SK-N-SH (cell line): ENCODE measurements around the gene CLPSL1. TPM values are rescaled to one million over a fixed set of nuclear protein-coding genes. Genes with fewer than 3 reads are reported as not detected.

Source experiments
- CTCF ChIA-PET: fragments of 300-600, 350-600 bp; formaldehyde crosslinking; extraction: SDS; loops from one replicate; lab custom pipeline; 2021; lab: Yijun Ruan, JAX
- POLR2A ChIA-PET: fragments of 350-600 bp; sonication (Branson Sonifier 250); formaldehyde crosslinking; extraction: SDS; loops from one replicate; lab custom pipeline; 2020; ENCODE audit warnings: antibody characterized with exemption, inconsistent platforms; lab: Yijun Ruan, JAX
- DNase-seq: peaks from one replicate; pipeline ENCODE4 v3.0.0; 2012
- H2AFZ ChIP-seq: fragments of 200-600 bp; sonication (generic); 2 replicates; pipeline ENCODE4 v1.8.1; 2016; ENCODE audit warnings: antibody characterized with exemption, mild to moderate bottlenecking, low read depth
- H3F3A ChIP-seq: fragments of 200-600 bp; sonication (generic); replicated peaks from 2 replicates; pipeline ENCODE3; 2016; ENCODE audit warnings: antibody characterized with exemption, mild to moderate bottlenecking; ENCODE audit not compliant: insufficient read depth
- H3K27ac ChIP-seq, 2 experiments: fragments of 200-500 bp in 1 of 2; fragments of 200-600 bp in 1 of 2; sonication (Bioruptor generic) in 1 of 2; sonication (generic), shearing (Covaris generic) in 1 of 2; 2 replicates each; pipeline versions ENCODE4 v1.5.1 to v1.6.1; 2014 to 2016; ENCODE audit warnings: low read depth in 2 of 2, inconsistent platforms in 1 of 2, low read length in 1 of 2, mild to moderate bottlenecking in 1 of 2, mixed read lengths in 1 of 2
- H3K27me3 ChIP-seq: fragments of 200-600 bp; sonication (generic), shearing (Covaris generic); 2 replicates; pipeline ENCODE4 v1.6.1; 2016; ENCODE audit warnings: mixed run types; ENCODE audit not compliant: insufficient read depth
- H3K36me3 ChIP-seq, 2 experiments: fragments of 200-500 bp in 1 of 2; fragments of 200-600 bp in 1 of 2; sonication (Bioruptor generic) in 1 of 2; sonication (generic) in 1 of 2; replicated peaks in 1 of 2; 2 replicates each; pipeline versions ENCODE3 to v1.5.1; 2014 to 2016; ENCODE audit warnings: low read length in 1 of 2, mild to moderate bottlenecking in 1 of 2; ENCODE audit not compliant: insufficient read depth in 2 of 2, control insufficient read depth in 1 of 2
- H3K4me1 ChIP-seq, 2 experiments: fragments of 200-500 bp in 1 of 2; fragments of 200-600 bp in 1 of 2; sonication (Bioruptor generic) in 1 of 2; sonication (generic), shearing (Covaris generic) in 1 of 2; 2 replicates each; pipeline versions ENCODE4 v1.5.1 to v1.6.1; 2014 to 2016; ENCODE audit warnings: low read depth in 1 of 2, low read length in 1 of 2, mixed run types in 1 of 2; ENCODE audit not compliant: insufficient read depth in 2 of 2, control insufficient read depth in 1 of 2
- H3K4me2 ChIP-seq: fragments of 200-600 bp; sonication (generic), shearing (Covaris generic); 2 replicates; pipeline ENCODE4 v1.6.1; 2017; ENCODE audit warnings: mixed run types
- H3K4me3 ChIP-seq, 2 experiments: fragments of 200-500 bp in 1 of 2; fragments of 200-600 bp in 1 of 2; sonication (Bioruptor generic) in 1 of 2; sonication (generic), shearing (Covaris generic) in 1 of 2; 2 replicates each; pipeline versions ENCODE4 v1.5.1 to v1.8.1; 2014 to 2016; ENCODE audit warnings: low read depth in 2 of 2, inconsistent platforms in 1 of 2, low read length in 1 of 2, mild to moderate bottlenecking in 1 of 2, mixed read lengths in 1 of 2, moderate library complexity in 1 of 2
- H3K79me2 ChIP-seq: fragments of 200-600 bp; sonication (generic); 2 replicates; pipeline ENCODE4 v1.8.1; 2017; ENCODE audit warnings: mild to moderate bottlenecking; ENCODE audit not compliant: insufficient read depth
- H3K9ac ChIP-seq: fragments of 200-600 bp; sonication (generic); 2 replicates; pipeline ENCODE4 v1.6.1; 2017; ENCODE audit warnings: mixed run types
- H3K9me2 ChIP-seq: fragments of 200-600 bp; sonication (generic); 2 replicates; pipeline ENCODE4 v1.6.1; 2017; ENCODE audit warnings: mixed run types
- H3K9me3 ChIP-seq: fragments of 200-600 bp; sonication (generic); 2 replicates; pipeline ENCODE4 v1.6.1; 2017; ENCODE audit warnings: mixed run types, mild to moderate bottlenecking, moderate library complexity
- H4K20me1 ChIP-seq: fragments of 200-600 bp; sonication (generic); 2 replicates; pipeline ENCODE4 v1.6.1; 2017; ENCODE audit warnings: mild to moderate bottlenecking, mixed run types; ENCODE audit not compliant: insufficient read depth
- ELF1 ChIP-seq: IDR thresholded peaks from 2 replicates; pipeline ENCODE4 v1.4.0; 2012
- EP300 ChIP-seq, 2 experiments: IDR thresholded peaks; 2 replicates each; pipeline versions ENCODE4 v1.4.0 to v1.6.1; 2012; ENCODE audit warnings: borderline replicate concordance in 1 of 2, low read depth in 1 of 2, low read length in 1 of 2
- EZH2phosphoT487 ChIP-seq: fragments of 200-600 bp; sonication (generic); IDR thresholded peaks from 2 replicates; pipeline ENCODE4 v1.6.1; 2017; ENCODE audit warnings: low read depth, mixed run types, mild to moderate bottlenecking, antibody characterized with exemption, moderate library complexity, borderline replicate concordance
- FOXJ3 ChIP-seq: sonication (generic); formaldehyde crosslinking; IDR thresholded peaks from 2 replicates; pipeline ENCODE4 v1.5.1; 2020; ENCODE audit warnings: mild to moderate bottlenecking, missing genetic modification reagents
- GABPA ChIP-seq: IDR thresholded peaks from 2 replicates; pipeline ENCODE4 v1.4.0; 2012; ENCODE audit warnings: low read depth, mild to moderate bottlenecking
- JUND ChIP-seq: IDR thresholded peaks from 2 replicates; pipeline ENCODE4 v1.4.0; 2012
- MEF2A ChIP-seq: IDR thresholded peaks from 2 replicates; pipeline ENCODE4 v1.4.0; 2012; ENCODE audit warnings: low read depth, borderline replicate concordance
- MXI1 ChIP-seq: IDR thresholded peaks from 2 replicates; pipeline ENCODE4 v1.6.1; 2012; ENCODE audit warnings: mild to moderate bottlenecking, low read depth, low read length, improper control_type of control experiment
- POLR2AphosphoS5 ChIP-seq: IDR thresholded peaks from 2 replicates; pipeline ENCODE4 v1.6.1; 2012; ENCODE audit warnings: low read depth, low read length
- RXRA ChIP-seq: IDR thresholded peaks from 2 replicates; pipeline ENCODE4 v1.4.0; 2012; ENCODE audit warnings: low read depth, mild to moderate bottlenecking, borderline replicate concordance
- SMC3 ChIP-seq: IDR thresholded peaks from 2 replicates; pipeline ENCODE4 v1.6.1; 2012; ENCODE audit warnings: low read depth, low read length, improper control_type of control experiment
- TAF1 ChIP-seq: IDR thresholded peaks from 2 replicates; pipeline ENCODE4 v1.6.1; 2012; ENCODE audit warnings: low read depth, mild to moderate bottlenecking, low read length, moderate library complexity, borderline replicate concordance
- YY1 ChIP-seq: IDR thresholded peaks from 2 replicates; pipeline ENCODE4 v1.4.0; 2012; ENCODE audit warnings: low read depth, mild to moderate bottlenecking
- WGBS: methylation state at CpG from one replicate; pipeline ENCODE4 v1.1.6; 2017; ENCODE audit warnings: low lambda C conversion rate; 5-methylcytosine and 5-hydroxymethylcytosine counted together
- polyA plus RNA-seq, 3 experiments: library from polyadenylated mRNA; depleted of rRNA; stranded (reverse); fragments of >200 nt; gene quantifications; 2 replicates each; pipeline ENCODE4 v1.2.3, GENCODE V29; 2012
- TF ChIP-seq, protein P1 (sequence below): fragments of 150-350 bp; IDR thresholded peaks from 2 replicates; pipeline ENCODE4 v1.6.1; 2016; ENCODE audit warnings: mild to moderate bottlenecking, low read depth, low read length
- TF ChIP-seq, protein P2 (sequence below): IDR thresholded peaks from 2 replicates; pipeline ENCODE4 v1.4.0; 2012; ENCODE audit warnings: low read depth, borderline replicate concordance
- TF ChIP-seq, protein P3 (sequence below): IDR thresholded peaks from 2 replicates; pipeline ENCODE4; 2012

Gene CLPSL1
- polyA plus RNA-seq, 1 of the 3 experiments (the other 2 are of a cell fraction): not detected

DNA sequence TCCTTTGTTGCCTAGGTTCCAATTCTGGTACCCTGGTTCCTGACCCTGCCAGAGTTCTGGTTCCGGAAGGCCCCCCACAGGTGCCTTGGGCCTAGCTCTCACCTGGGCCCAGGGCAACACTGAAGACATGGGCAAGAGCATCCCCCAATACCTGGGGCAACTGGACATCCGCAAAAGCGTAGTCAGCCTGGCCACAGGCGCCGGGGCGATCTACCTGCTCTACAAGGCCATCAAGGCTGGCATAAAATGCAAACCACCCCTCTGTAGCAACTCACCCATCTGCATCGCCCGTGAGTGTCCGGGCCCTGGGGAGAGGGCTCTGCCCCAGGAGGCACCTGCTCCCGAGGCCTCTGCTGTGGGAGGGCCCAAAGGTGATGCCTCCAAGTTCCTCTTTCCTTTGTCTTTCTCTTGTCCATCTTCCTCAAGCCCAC, 43.8 kb upstream of the CLPSL1 start, which contains the start of gene ARMC12:
TSS of gene ARMC12 (plus strand) at position 51 of the 431 bp plus-strand sequence. CDS start at position 128, 77 bp downstream.
- no peaks in the 10 kb centered on the region for H3K27me3 ChIP-seq
- no peak for DNase-seq
- CTCF ChIA-PET: interaction anchor here (0.6 to 11.0 kb wide), 72 partner anchors 9 to 618 kb away, joined by 3 to 271 read pairs (median 5); partner anchors contain the start of genes FANCE, FKBP5, MAPK14 and PPARD
- no peaks in the 10 kb centered on the region for H3K79me2 ChIP-seq
- no peaks in the 10 kb centered on the region for H3K36me3 ChIP-seq
- WGBS: 83% methylated on average over 5 of the region's 10 CpGs
- H4K20me1 ChIP-seq: no peaks in the 10 kb centered on the region
- H3K9me2 ChIP-seq: no peaks in the 10 kb centered on the region
- no peaks in the 10 kb centered on the region for H3K9me3 ChIP-seq
- no peak within 1 kb of the TSS for H2AFZ ChIP-seq
- H3K4me2 ChIP-seq: no peak within 1 kb of the TSS
- POLR2A ChIA-PET: interaction anchor here (1.0 to 1.2 kb wide), 2 partner anchors 205 to 278 kb away, joined by 4 to 6 read pairs; no protein-coding TSS in a partner anchor
- peaks cover 5 to 15% of the 10 kb centered on the region in 2 experiments; a peak in 1 of 4 replicates for H3K4me1 ChIP-seq
- no peak within 1 kb of the TSS; a peak in 1 of 4 replicates for H3K4me3 ChIP-seq
- H3F3A ChIP-seq: no peaks in the 10 kb centered on the region
- H3K9ac ChIP-seq: no peak within 1 kb of the TSS
- TF ChIP-seq, protein P1, sequence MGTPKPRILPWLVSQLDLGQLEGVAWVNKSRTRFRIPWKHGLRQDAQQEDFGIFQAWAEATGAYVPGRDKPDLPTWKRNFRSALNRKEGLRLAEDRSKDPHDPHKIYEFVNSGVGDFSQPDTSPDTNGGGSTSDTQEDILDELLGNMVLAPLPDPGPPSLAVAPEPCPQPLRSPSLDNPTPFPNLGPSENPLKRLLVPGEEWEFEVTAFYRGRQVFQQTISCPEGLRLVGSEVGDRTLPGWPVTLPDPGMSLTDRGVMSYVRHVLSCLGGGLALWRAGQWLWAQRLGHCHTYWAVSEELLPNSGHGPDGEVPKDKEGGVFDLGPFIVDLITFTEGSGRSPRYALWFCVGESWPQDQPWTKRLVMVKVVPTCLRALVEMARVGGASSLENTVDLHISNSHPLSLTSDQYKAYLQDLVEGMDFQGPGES: no peak
- TF ChIP-seq EP300 (IDR thresholded peaks at IDR 0.05; ENCODE audit: borderline replicate concordance in 1 of 2, low read depth in 1 of 2, low read length in 1 of 2) (no peak), EZH2phosphoT487 (no peak), GABPA (no peak), JUND (no peak), RXRA (no peak), YY1 (no peak), ELF1 (no peak), SMC3 (no peak), FOXJ3 (no peak), TAF1 (no peak), MXI1 (no peak), POLR2AphosphoS5 (no peak), MEF2A (no peak)
- TF ChIP-seq, protein P2, sequence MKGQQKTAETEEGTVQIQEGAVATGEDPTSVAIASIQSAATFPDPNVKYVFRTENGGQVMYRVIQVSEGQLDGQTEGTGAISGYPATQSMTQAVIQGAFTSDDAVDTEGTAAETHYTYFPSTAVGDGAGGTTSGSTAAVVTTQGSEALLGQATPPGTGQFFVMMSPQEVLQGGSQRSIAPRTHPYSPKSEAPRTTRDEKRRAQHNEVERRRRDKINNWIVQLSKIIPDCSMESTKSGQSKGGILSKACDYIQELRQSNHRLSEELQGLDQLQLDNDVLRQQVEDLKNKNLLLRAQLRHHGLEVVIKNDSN: no peak
- TF ChIP-seq, protein P3, sequence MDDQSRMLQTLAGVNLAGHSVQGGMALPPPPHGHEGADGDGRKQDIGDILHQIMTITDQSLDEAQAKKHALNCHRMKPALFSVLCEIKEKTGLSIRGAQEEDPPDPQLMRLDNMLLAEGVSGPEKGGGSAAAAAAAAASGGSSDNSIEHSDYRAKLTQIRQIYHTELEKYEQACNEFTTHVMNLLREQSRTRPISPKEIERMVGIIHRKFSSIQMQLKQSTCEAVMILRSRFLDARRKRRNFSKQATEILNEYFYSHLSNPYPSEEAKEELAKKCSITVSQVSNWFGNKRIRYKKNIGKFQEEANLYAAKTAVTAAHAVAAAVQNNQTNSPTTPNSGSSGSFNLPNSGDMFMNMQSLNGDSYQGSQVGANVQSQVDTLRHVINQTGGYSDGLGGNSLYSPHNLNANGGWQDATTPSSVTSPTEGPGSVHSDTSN: no peak
- H3K27ac ChIP-seq: peak within 1 kb of the TSS in 1 of 2 experiments; percentile 14; a peak in 1 of 4 replicates
